ENCODE results near the gene SHROOM3.

The SHROOM3 gene

DNA sequence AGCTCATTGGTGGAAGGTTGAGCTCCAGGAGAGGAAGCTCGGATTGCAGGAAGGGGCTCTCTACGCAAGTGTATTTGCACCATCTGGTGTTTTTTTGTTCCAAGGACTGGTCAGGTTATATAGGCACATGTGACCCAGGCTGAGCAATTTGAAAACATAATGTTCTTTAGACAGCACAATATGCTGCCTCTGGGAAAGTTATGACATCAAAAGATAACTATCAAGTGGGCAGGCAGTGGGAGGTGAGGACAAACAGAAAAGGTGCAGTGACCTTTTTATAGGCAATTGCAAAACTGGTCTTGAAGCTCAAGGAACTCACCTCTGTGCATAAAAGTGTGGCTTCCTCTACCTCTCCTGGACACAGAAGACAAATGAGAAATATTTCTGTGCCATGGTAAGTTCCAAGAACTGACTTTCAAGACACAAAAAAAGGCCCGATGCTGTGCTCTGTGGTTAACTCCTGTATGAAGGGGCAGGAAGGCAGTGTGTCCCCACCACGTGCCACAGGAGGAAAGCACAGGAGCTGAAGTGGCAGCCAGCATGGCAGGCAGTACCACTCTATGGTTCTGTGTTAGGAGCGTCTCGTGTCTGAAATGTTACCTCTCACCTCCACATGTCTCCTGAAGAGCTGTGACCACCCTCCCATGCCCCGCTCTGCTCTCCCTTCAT, 128.6 kb downstream of the SHROOM3 start:
- WGBS (ENCODE audit: insufficient coverage, insufficient read length): no CpG with 5 or more reads among the region's 7 CpGs
- no peaks in the 10 kb centered on the region for H3K9me3 ChIP-seq (ENCODE audit: control insufficient read depth, insufficient read depth, low read length)
- H3K36me3 ChIP-seq (ENCODE audit: control insufficient read depth, insufficient read depth, low read length): no peaks in the 10 kb centered on the region
- no peak for DNase-seq (ENCODE audit: low read depth, low spot score)
- no peaks in the 10 kb centered on the region for H3K27me3 ChIP-seq (ENCODE audit: control insufficient read depth, insufficient read depth, low read length)
- no peak overlapping the region for H3K27ac ChIP-seq (ENCODE audit: low read length)
- no peaks in the 10 kb centered on the region for H3K4me1 ChIP-seq (ENCODE audit: control insufficient read depth, insufficient read depth, low read length)
- H3K4me3 ChIP-seq (ENCODE audit: low read length): no peak overlapping the region

DNA sequence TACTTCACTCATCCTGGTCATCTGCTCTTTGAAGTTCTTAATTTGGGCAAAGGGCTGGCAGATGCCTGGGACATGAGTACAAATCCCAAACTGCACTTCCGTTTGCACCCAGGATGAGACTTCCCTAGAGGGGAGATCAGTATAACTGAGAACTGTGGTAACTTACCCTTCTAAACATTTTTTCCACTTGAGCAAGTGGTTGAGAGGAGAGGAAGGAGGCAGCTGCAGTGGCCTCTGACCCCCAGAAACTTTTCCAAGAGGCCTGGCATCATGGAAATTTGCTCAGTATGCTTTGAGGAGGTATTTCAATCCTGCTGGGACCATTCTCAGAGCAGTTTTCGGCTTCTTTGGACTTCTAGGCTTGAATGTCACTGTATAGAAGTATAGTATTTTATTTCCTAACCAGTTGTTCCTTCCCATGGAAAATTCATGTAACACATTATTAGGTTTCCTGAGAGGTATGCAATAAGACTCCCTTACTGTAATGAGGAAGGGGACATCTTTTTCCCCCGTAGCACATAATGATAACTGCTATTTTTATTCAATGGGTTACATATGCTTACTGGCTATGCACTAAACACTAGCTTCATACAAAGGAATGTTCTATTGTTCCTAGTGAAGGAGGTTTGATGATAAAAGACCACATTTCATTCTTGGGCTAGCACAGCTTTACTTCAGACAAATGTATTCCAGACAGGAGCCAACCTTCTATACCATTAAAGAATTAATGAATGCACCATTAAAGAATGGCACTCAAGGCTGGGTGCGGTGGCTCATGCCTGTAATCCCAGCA, 129.3 kb downstream of the SHROOM3 start:
- DNase-seq (ENCODE audit: low read depth, low spot score): no peak
- H3K36me3 ChIP-seq (ENCODE audit: control insufficient read depth, insufficient read depth, low read length): no peaks in the 10 kb centered on the region
- no peak overlapping the region for H3K27ac ChIP-seq (ENCODE audit: low read length)
- H3K27me3 ChIP-seq (ENCODE audit: control insufficient read depth, insufficient read depth, low read length): no peaks in the 10 kb centered on the region
- no CpG with 5 or more reads among the region's 4 CpGs for WGBS (ENCODE audit: insufficient coverage, insufficient read length)
- H3K4me1 ChIP-seq (ENCODE audit: control insufficient read depth, insufficient read depth, low read length): no peaks in the 10 kb centered on the region
- no peaks in the 10 kb centered on the region for H3K9me3 ChIP-seq (ENCODE audit: control insufficient read depth, insufficient read depth, low read length)
- H3K4me3 ChIP-seq (ENCODE audit: low read length): no peak overlapping the region

DNA sequence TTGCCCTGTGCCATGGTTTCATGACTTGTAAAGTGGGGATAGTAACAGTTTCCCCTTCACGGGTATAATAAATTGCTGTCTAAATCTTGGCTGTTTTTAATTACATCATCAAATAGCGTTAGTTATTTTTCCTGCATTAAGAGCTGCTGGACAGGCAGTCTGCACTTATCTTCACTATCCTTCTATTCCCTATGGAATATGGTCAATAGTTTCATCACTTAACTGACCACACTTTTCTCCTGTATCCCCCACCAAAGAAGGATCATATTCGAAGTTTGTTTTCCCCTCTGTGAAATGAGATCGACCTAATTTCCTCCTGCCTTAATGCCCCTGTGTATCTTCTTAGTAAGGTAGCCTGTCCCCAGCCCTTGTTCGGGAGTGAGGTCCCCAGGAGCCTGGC, 133.2 kb downstream of the SHROOM3 start:
- DNase-seq (ENCODE audit: low read depth, low spot score): no peak
- WGBS (ENCODE audit: insufficient coverage, insufficient read length): no CpG with 5 or more reads among the region's 5 CpGs
- H3K27ac ChIP-seq (ENCODE audit: low read length): no peak overlapping the region
- H3K36me3 ChIP-seq (ENCODE audit: control insufficient read depth, insufficient read depth, low read length): no peaks in the 10 kb centered on the region
- H3K4me1 ChIP-seq (ENCODE audit: control insufficient read depth, insufficient read depth, low read length): peaks cover 2% of the 10 kb centered on the region; the same call in 1 of the 2 replicates
- H3K4me3 ChIP-seq (ENCODE audit: low read length): no peak overlapping the region
- H3K27me3 ChIP-seq (ENCODE audit: control insufficient read depth, insufficient read depth, low read length): no peaks in the 10 kb centered on the region
- no peaks in the 10 kb centered on the region for H3K9me3 ChIP-seq (ENCODE audit: control insufficient read depth, insufficient read depth, low read length)

- no peaks in the 10 kb centered on the region for H3K9me3 ChIP-seq (ENCODE audit: control insufficient read depth, insufficient read depth, low read length)
- no peak overlapping the region for H3K4me3 ChIP-seq (ENCODE audit: low read length)
- peaks cover 2% of the 10 kb centered on the region; the same call in 1 of the 2 replicates for H3K4me1 ChIP-seq (ENCODE audit: control insufficient read depth, insufficient read depth, low read length)
- H3K27ac ChIP-seq (ENCODE audit: low read length): no peak overlapping the region
- no CpG with 5 or more reads among the region's 3 CpGs for WGBS (ENCODE audit: insufficient coverage, insufficient read length)
- DNase-seq (ENCODE audit: low read depth, low spot score): no peak
- H3K27me3 ChIP-seq (ENCODE audit: control insufficient read depth, insufficient read depth, low read length): no peaks in the 10 kb centered on the region
- no peaks in the 10 kb centered on the region for H3K36me3 ChIP-seq (ENCODE audit: control insufficient read depth, insufficient read depth, low read length)
These were observed 134.2 kb downstream of the SHROOM3 start for GRCh38 chr4:76569225-76569624.

DNA sequence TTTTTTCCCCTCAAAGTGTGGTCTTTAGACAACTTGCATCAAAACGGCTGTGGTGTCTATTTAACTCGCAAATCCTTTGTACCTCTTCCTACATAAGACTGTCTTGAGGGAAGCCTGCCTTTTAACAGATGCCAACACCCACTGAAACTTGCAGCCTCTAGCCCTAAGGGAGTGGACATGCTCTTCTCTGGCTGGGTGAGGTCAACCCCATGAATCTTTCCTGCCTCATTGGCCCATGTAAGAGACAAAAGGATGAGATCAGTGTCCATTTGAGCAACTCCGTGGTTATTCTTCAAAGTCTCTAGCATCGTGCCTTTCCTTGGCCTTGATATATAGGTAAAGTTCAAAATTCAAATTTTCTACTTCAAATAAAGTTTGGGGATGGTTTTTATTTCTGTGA, 134.7 kb downstream of the SHROOM3 start:
- DNase-seq (ENCODE audit: low read depth, low spot score): no peak
- no CpG with 5 or more reads among the region's 4 CpGs for WGBS (ENCODE audit: insufficient coverage, insufficient read length)
- Histone ChIP-seq H3K4me3 (ENCODE audit: low read length) (no peak overlapping the region), H3K36me3 (ENCODE audit: control insufficient read depth, insufficient read depth, low read length) (no peaks in the 10 kb centered on the region), H3K27ac (ENCODE audit: low read length) (no peak overlapping the region), H3K27me3 (ENCODE audit: control insufficient read depth, insufficient read depth, low read length) (no peaks in the 10 kb centered on the region), H3K4me1 (ENCODE audit: control insufficient read depth, insufficient read depth, low read length) (peaks cover 2% of the 10 kb centered on the region; the same call in 1 of the 2 replicates), H3K9me3 (ENCODE audit: control insufficient read depth, insufficient read depth, low read length) (no peaks in the 10 kb centered on the region)

- no peaks in the 10 kb centered on the region for H3K36me3 ChIP-seq (ENCODE audit: control insufficient read depth, insufficient read depth, low read length)
- H3K4me1 ChIP-seq (ENCODE audit: control insufficient read depth, insufficient read depth, low read length): peaks cover 2% of the 10 kb centered on the region; the same call in 1 of the 2 replicates
- no CpG with 5 or more reads among the region's 10 CpGs for WGBS (ENCODE audit: insufficient coverage, insufficient read length)
- no peak overlapping the region for H3K27ac ChIP-seq (ENCODE audit: low read length)
- no peaks in the 10 kb centered on the region for H3K27me3 ChIP-seq (ENCODE audit: control insufficient read depth, insufficient read depth, low read length)
- DNase-seq (ENCODE audit: low read depth, low spot score): no peak
- H3K4me3 ChIP-seq (ENCODE audit: low read length): no peak overlapping the region
- no peaks in the 10 kb centered on the region for H3K9me3 ChIP-seq (ENCODE audit: control insufficient read depth, insufficient read depth, low read length)
These were observed 135.3 kb downstream of the SHROOM3 start for GRCh38 chr4:76570141-76570973.

GRCh38 chr4:76571274-76571673, 136.2 kb downstream of the SHROOM3 start:
- WGBS (ENCODE audit: insufficient coverage, insufficient read length): no CpG with 5 or more reads among the region's 3 CpGs
- H3K27ac ChIP-seq (ENCODE audit: low read length): no peak overlapping the region

DNA sequence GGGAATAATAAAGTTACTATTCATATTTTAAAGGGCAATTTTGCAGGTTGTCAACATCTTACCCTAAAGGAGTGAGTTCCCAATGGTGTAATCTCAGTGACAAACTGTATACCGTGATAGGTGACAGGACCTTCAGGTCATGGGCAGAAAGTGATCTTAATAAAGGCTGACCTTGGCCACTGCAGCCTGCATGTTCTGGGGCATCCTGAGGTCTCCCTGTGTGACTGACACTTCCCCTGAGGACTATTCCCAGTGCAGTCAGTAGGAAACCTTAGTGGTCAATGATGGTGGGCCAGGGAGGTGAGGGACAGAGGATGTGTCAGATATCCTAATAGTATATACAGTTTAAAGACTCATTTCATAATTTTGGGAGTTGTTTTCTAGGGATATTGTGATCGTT, 137.2 kb downstream of the SHROOM3 start:
- Histone ChIP-seq H3K9me3 (ENCODE audit: control insufficient read depth, insufficient read depth, low read length) (no peaks in the 10 kb centered on the region), H3K36me3 (ENCODE audit: control insufficient read depth, insufficient read depth, low read length) (no peaks in the 10 kb centered on the region), H3K4me1 (ENCODE audit: control insufficient read depth, insufficient read depth, low read length) (peaks cover 2% of the 10 kb centered on the region; the same call in 1 of the 2 replicates), H3K4me3 (ENCODE audit: low read length) (no peak overlapping the region), H3K27me3 (ENCODE audit: control insufficient read depth, insufficient read depth, low read length) (no peaks in the 10 kb centered on the region), H3K27ac (ENCODE audit: low read length) (no peak overlapping the region)
- WGBS (ENCODE audit: insufficient coverage, insufficient read length): no CpG with 5 or more reads among the region's 2 CpGs
- no peak for DNase-seq (ENCODE audit: low read depth, low spot score)

More at GRCh38 chr4:76571274-76571673, 136.2 kb downstream of the SHROOM3 start:
- no peaks in the 10 kb centered on the region for H3K36me3 ChIP-seq (ENCODE audit: control insufficient read depth, insufficient read depth, low read length)
- no peak overlapping the region for H3K4me3 ChIP-seq (ENCODE audit: low read length)
- H3K4me1 ChIP-seq (ENCODE audit: control insufficient read depth, insufficient read depth, low read length): peaks cover 2% of the 10 kb centered on the region; the same call in 1 of the 2 replicates
- no peak for DNase-seq (ENCODE audit: low read depth, low spot score)
- no peaks in the 10 kb centered on the region for H3K9me3 ChIP-seq (ENCODE audit: control insufficient read depth, insufficient read depth, low read length)
- no peaks in the 10 kb centered on the region for H3K27me3 ChIP-seq (ENCODE audit: control insufficient read depth, insufficient read depth, low read length)

DNA sequence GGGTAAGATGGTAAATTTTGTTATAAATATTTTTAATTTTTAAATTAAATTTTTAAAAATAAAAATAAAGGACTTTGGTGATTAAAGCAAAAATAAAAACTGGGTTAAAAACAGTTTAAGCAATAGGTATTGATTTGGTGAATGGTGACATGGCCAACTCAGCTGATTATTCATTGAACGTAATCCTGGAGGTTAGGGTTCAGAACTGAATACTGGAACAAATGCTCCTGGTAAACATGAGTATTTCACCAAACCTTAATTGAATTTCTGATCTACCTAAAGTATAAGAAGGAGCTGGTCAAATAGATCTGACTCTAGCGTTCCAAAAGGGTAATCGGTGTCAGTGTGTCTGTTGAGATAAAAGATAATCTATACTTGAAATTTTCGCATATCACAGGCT, 141.8 kb downstream of the SHROOM3 start:
- no CpG with 5 or more reads among the region's 4 CpGs for WGBS (ENCODE audit: insufficient coverage, insufficient read length)
- Histone ChIP-seq H3K27me3 (ENCODE audit: control insufficient read depth, insufficient read depth, low read length) (no peaks in the 10 kb centered on the region), H3K4me3 (ENCODE audit: low read length) (no peak overlapping the region), H3K27ac (ENCODE audit: low read length) (no peak overlapping the region), H3K4me1 (ENCODE audit: control insufficient read depth, insufficient read depth, low read length) (no peaks in the 10 kb centered on the region), H3K36me3 (ENCODE audit: control insufficient read depth, insufficient read depth, low read length) (no peaks in the 10 kb centered on the region), H3K9me3 (ENCODE audit: control insufficient read depth, insufficient read depth, low read length) (no peaks in the 10 kb centered on the region)
- no peak for DNase-seq (ENCODE audit: low read depth, low spot score)

GRCh38 chr4:76578002-76578560, 143.1 kb downstream of the SHROOM3 start:
- WGBS (ENCODE audit: insufficient coverage, insufficient read length): no CpG with 5 or more reads among the region's 2 CpGs
- DNase-seq (ENCODE audit: low read depth, low spot score): no peak
- H3K27me3 ChIP-seq (ENCODE audit: control insufficient read depth, insufficient read depth, low read length): no peaks in the 10 kb centered on the region
- no peak overlapping the region for H3K4me3 ChIP-seq (ENCODE audit: low read length)
- no peaks in the 10 kb centered on the region for H3K9me3 ChIP-seq (ENCODE audit: control insufficient read depth, insufficient read depth, low read length)
- no peak overlapping the region for H3K27ac ChIP-seq (ENCODE audit: low read length)
- H3K4me1 ChIP-seq (ENCODE audit: control insufficient read depth, insufficient read depth, low read length): no peaks in the 10 kb centered on the region
- H3K36me3 ChIP-seq (ENCODE audit: control insufficient read depth, insufficient read depth, low read length): no peaks in the 10 kb centered on the region
